ENCODE data around the gene POU3F3. TPM values are rescaled to one million over a fixed set of nuclear protein-coding genes. Genes with fewer than 3 reads are reported as not detected.

POU3F3 gene
- total RNA-seq, 1 donor from 2014 or later: not detected

GRCh38 chr2:104861351-104862057 lies 7.6 kb downstream of the POU3F3 start:
- Mint-ChIP-seq H3K27me3 (peaks cover 84% of the 10 kb centered on the region), H3K4me1 (peaks cover 10% of the 10 kb centered on the region), H3K27ac (peak overlapping the region; percentile 69), H3K4me3 (no peak overlapping the region), H3K9me3 (peaks cover 4% of the 10 kb centered on the region), H3K36me3 (ENCODE audit: low read depth) (peaks cover 3% of the 10 kb centered on the region)
- DNase-seq: no peak
- intact Hi-C loops (cut with micrococcal nuclease): no loop called here

- peaks cover under 1% of the 10 kb centered on the region for H3K36me3 Mint-ChIP-seq (ENCODE audit: low read depth)
Measured at GRCh38 chr2:104862058-104862941, 8.4 kb downstream of the POU3F3 start.

GRCh38 chr2:104863146-104863467 lies 9.2 kb downstream of the POU3F3 start:
- intact Hi-C loops (cut with micrococcal nuclease): no loop called here
- H3K4me3 Mint-ChIP-seq: no peak overlapping the region
- H3K27me3 Mint-ChIP-seq: peaks cover 88% of the 10 kb centered on the region
- H3K9me3 Mint-ChIP-seq: no peaks in the 10 kb centered on the region
- no peaks in the 10 kb centered on the region for H3K36me3 Mint-ChIP-seq (ENCODE audit: low read depth)
- peaks cover 2% of the 10 kb centered on the region for H3K4me1 Mint-ChIP-seq
- DNase-seq: no peak
- H3K27ac Mint-ChIP-seq: no peak overlapping the region

More at GRCh38 chr2:104862058-104862941, 8.4 kb downstream of the POU3F3 start:
- H3K4me1 Mint-ChIP-seq: peaks cover 6% of the 10 kb centered on the region
- no peak for DNase-seq
- intact Hi-C loops (cut with micrococcal nuclease): no loop called here
- H3K27me3 Mint-ChIP-seq: peaks cover 86% of the 10 kb centered on the region
- H3K27ac Mint-ChIP-seq: peak overlapping the region; percentile 69
- H3K9me3 Mint-ChIP-seq: peaks cover 2% of the 10 kb centered on the region
- no peak overlapping the region for H3K4me3 Mint-ChIP-seq

GRCh38 chr2:104863468-104864279 lies 9.8 kb downstream of the POU3F3 start:
- Mint-ChIP-seq H3K4me3 (no peak overlapping the region), H3K9me3 (no peaks in the 10 kb centered on the region), H3K36me3 (ENCODE audit: low read depth) (no peaks in the 10 kb centered on the region), H3K27me3 (peaks cover 87% of the 10 kb centered on the region), H3K4me1 (peaks cover 2% of the 10 kb centered on the region), H3K27ac (no peak overlapping the region)
- intact Hi-C loops (cut with micrococcal nuclease): no loop called here
- DNase-seq: no peak

- Mint-ChIP-seq H3K27me3 (peaks cover 87% of the 10 kb centered on the region), H3K36me3 (ENCODE audit: low read depth) (no peaks in the 10 kb centered on the region), H3K4me1 (peaks cover 2% of the 10 kb centered on the region), H3K27ac (no peak overlapping the region), H3K4me3 (no peak overlapping the region), H3K9me3 (no peaks in the 10 kb centered on the region)
- DNase-seq: no peak
- intact Hi-C loops (cut with micrococcal nuclease): no loop called here
Measured at GRCh38 chr2:104864280-104865095, 10.6 kb downstream of the POU3F3 start.

GRCh38 chr2:104865096-104865470 lies 11.2 kb downstream of the POU3F3 start:
- Mint-ChIP-seq H3K27ac (no peak overlapping the region), H3K4me3 (no peak overlapping the region), H3K36me3 (ENCODE audit: low read depth) (no peaks in the 10 kb centered on the region), H3K4me1 (peaks cover 2% of the 10 kb centered on the region), H3K9me3 (no peaks in the 10 kb centered on the region), H3K27me3 (peaks cover 84% of the 10 kb centered on the region)
- intact Hi-C loops (cut with micrococcal nuclease): no loop called here
- no peak for DNase-seq

- H3K4me3 Mint-ChIP-seq: no peak overlapping the region
- H3K36me3 Mint-ChIP-seq (ENCODE audit: low read depth): no peaks in the 10 kb centered on the region
- H3K27ac Mint-ChIP-seq: no peak overlapping the region
- H3K9me3 Mint-ChIP-seq: no peaks in the 10 kb centered on the region
- H3K4me1 Mint-ChIP-seq: peaks cover 2% of the 10 kb centered on the region
- intact Hi-C loops (cut with micrococcal nuclease): no loop called here
- peaks cover 87% of the 10 kb centered on the region for H3K27me3 Mint-ChIP-seq
- DNase-seq: no peak
Measured at GRCh38 chr2:104866122-104866864, 12.4 kb downstream of the POU3F3 start.

- no peak overlapping the region for H3K27ac Mint-ChIP-seq
- H3K36me3 Mint-ChIP-seq (ENCODE audit: low read depth): no peaks in the 10 kb centered on the region
- H3K27me3 Mint-ChIP-seq: peaks cover 87% of the 10 kb centered on the region
- intact Hi-C loops (cut with micrococcal nuclease): no loop called here
- no peak overlapping the region for H3K4me3 Mint-ChIP-seq
- DNase-seq: no peak
- no peaks in the 10 kb centered on the region for H3K9me3 Mint-ChIP-seq
- H3K4me1 Mint-ChIP-seq: peaks cover 5% of the 10 kb centered on the region
Measured at GRCh38 chr2:104866883-104867812, 13.2 kb downstream of the POU3F3 start.

- Mint-ChIP-seq H3K9me3 (no peaks in the 10 kb centered on the region), H3K4me1 (peaks cover 8% of the 10 kb centered on the region), H3K27me3 (peaks cover 88% of the 10 kb centered on the region), H3K27ac (no peak overlapping the region), H3K4me3 (no peak overlapping the region), H3K36me3 (ENCODE audit: low read depth) (no peaks in the 10 kb centered on the region)
- intact Hi-C loops (cut with micrococcal nuclease): no loop called here
- no peak for DNase-seq
Measured at GRCh38 chr2:104867813-104868504, 14.0 kb downstream of the POU3F3 start.

GRCh38 chr2:104868505-104868866 lies 14.6 kb downstream of the POU3F3 start:
- Mint-ChIP-seq H3K9me3 (no peaks in the 10 kb centered on the region), H3K36me3 (ENCODE audit: low read depth) (no peaks in the 10 kb centered on the region), H3K27ac (no peak overlapping the region), H3K4me1 (peaks cover 8% of the 10 kb centered on the region), H3K27me3 (peaks cover 84% of the 10 kb centered on the region), H3K4me3 (no peak overlapping the region)
- DNase-seq: no peak
- intact Hi-C loops (cut with micrococcal nuclease): no loop called here

- intact Hi-C loops (cut with micrococcal nuclease): no loop called here
- H3K4me1 Mint-ChIP-seq: peaks cover 8% of the 10 kb centered on the region
- no peaks in the 10 kb centered on the region for H3K9me3 Mint-ChIP-seq
- H3K4me3 Mint-ChIP-seq: no peak overlapping the region
- H3K36me3 Mint-ChIP-seq (ENCODE audit: low read depth): no peaks in the 10 kb centered on the region
- H3K27ac Mint-ChIP-seq: no peak overlapping the region
- no peak for DNase-seq
- peaks cover 85% of the 10 kb centered on the region for H3K27me3 Mint-ChIP-seq
Measured at GRCh38 chr2:104870100-104870975, 16.4 kb downstream of the POU3F3 start.

All from activated CD4-positive, alpha-beta T cell treated with anti-CD3 and anti-CD28 coated beads, Interleukin-2, amount 10 ng/mL, durations not matched to agents 24 days and 14 days (primary cell).